Stimulated activated memory B cell treated with anti-CD40 and anti-IgM and Interleukin-4, amounts not matched to agents 10 μg/mL and 1 μg/mL and 100 μg/mL, for 72 hours (primary cell): ENCODE data around the gene PGBD2.
"Not testable (repeated sequence)": the region's sequence is repeated elsewhere in the genome, so short reads cannot be mapped to it uniquely, and the experiment has no call there.

Experiments used
- ATAC-seq: fragments of 150-1000 bp; cut with Tn5 transposase; 2 replicates; pipeline ENCODE4 v1.10.0; 2021
- H3K27ac Mint-ChIP-seq: one replicate; pipeline ENCODE4 v1.8.0; 2022; ENCODE audit warnings: mild to moderate bottlenecking, mixed read lengths
- H3K27me3 Mint-ChIP-seq: one replicate; pipeline ENCODE4 v1.8.0; 2022; ENCODE audit warnings: mixed read lengths
- H3K36me3 Mint-ChIP-seq: one replicate; pipeline ENCODE4 v1.8.0; 2022; ENCODE audit warnings: mixed read lengths
- H3K4me1 Mint-ChIP-seq: one replicate; pipeline ENCODE4 v1.8.0; 2022; ENCODE audit warnings: mixed read lengths
- H3K4me3 Mint-ChIP-seq: one replicate; pipeline ENCODE4 v1.8.0; 2022; ENCODE audit warnings: mild to moderate bottlenecking, moderate library complexity, mixed read lengths
- H3K9me3 Mint-ChIP-seq: one replicate; pipeline ENCODE4 v1.8.0; 2022; ENCODE audit warnings: mixed read lengths

Gene PGBD2

DNA sequence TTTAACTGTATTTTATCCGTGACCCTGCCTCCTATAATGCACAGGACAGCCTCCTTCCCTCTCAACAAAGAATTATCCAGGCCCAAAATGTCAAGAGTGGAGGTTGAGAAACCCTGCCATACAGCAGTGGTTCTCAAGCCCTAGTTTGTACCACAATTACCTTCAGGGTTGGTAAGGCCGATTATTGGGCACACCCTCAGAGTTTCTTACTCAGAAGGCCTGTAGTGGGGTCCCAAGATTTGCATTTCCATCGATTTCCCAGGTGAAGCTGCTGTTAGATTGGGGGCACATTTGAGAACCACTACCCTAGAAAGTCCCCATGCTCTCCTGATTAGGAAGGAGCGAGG is 400 bp upstream of the PGBD2 start:
- Mint-ChIP-seq H3K27me3 (no peaks in the 10 kb centered on the region), H3K4me1 (peaks cover 37% of the 10 kb centered on the region), H3K36me3 (peaks cover 20% of the 10 kb centered on the region), H3K4me3 (peak overlapping the region; percentile 96), H3K27ac (peak overlapping the region; percentile 98), H3K9me3 (no peaks in the 10 kb centered on the region)
- ATAC-seq, result no peak

DNA sequence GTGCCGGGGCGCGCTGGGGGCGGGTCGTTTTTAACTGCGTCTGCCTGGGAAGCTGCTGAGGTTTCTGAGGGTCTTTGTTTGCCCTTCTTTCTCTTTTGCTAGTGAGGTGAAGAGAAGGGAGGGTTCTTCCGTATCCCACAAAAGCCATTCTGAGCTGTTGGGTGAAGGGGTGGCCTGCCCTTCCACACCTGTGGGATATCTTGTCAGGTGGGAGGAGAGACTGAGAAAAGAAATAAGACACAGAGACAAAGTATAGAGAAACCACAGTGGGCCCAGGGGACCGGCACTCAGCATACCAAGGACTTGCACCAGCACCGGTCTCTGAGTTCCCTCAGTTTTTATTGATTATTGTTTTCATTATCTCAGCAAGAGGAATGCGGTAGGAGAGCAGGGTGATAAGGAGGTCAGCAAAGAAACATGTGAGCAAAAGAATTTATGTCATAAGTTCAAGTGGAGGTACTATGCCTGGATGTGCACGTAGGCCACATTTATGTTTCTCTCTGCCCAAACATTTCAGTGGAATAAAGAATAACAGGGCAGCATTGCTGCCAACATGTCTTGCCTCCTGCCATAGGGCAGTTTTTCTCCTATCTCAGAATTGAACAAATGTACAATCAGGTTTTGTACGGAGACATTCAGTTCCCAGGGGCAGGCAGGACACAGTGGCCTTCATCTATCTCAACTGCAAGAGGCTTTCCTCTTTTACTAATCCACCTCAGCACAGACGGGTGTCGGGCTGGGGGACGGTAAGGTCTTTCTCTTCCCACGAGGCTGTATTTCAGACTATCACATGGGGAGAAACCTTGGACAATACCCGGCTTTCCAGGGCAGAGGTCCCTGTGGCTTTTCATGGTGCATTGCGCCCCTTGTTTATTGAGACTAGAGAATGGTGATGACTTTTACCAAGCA is 972 bp downstream of the PGBD2 start:
- no peaks in the 10 kb centered on the region for H3K27me3 Mint-ChIP-seq
- H3K9me3 Mint-ChIP-seq, result no peaks in the 10 kb centered on the region
- ATAC-seq, result peak; percentile 13
- H3K27ac Mint-ChIP-seq, result peak overlapping the region; percentile 98
- peaks cover 24% of the 10 kb centered on the region for H3K36me3 Mint-ChIP-seq
- peak overlapping the region; percentile 96 for H3K4me3 Mint-ChIP-seq
- peaks cover 37% of the 10 kb centered on the region for H3K4me1 Mint-ChIP-seq

DNA sequence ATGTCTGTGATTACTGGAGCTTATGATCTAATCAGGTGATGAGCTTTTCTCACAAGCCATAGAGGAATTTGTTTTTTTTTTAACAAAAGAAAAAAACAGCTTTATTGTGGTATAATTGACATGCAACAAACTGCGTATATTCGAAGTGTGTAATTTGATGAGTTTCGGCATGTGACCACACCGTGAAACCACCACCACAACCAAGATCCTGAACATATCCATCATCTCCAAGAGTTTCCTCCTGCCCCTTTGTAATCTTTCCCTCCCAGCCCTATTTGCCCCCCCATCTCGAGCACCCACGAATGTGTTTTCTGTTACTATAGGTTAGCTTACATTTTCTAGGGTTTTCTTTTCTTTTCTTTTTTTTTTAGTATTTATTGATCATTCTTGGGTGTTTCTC is 4.7 kb downstream of the PGBD2 start:
- ATAC-seq, result no peak
- Mint-ChIP-seq H3K27me3 (no peaks in the 10 kb centered on the region), H3K4me3 (no peak overlapping the region), H3K9me3 (no peaks in the 10 kb centered on the region), H3K27ac (no peak overlapping the region), H3K4me1 (peaks cover 56% of the 10 kb centered on the region), H3K36me3 (peaks cover 42% of the 10 kb centered on the region)

DNA sequence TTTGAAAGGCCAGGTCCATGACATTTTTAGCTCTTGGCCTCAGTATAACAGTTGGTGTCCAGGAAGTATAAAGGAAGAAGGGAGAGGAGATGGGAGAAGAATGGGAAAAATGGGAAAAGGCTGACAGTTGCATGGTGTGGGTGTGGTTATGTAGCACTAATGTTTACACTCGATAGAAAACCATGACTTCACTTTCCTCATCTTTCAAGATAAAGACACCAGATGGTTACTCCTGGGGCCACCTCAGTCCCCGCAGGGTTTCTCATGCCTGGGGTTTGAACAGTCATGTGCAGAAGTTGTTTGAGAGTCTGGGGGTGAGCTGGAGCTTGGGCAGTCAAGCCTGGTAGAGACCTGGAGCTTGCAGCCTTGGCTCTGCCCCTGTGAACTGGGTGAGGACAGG is 7.9 kb downstream of the PGBD2 start:
- Mint-ChIP-seq H3K27ac (peak overlapping the region; percentile 71), H3K27me3 (no peaks in the 10 kb centered on the region), H3K36me3 (peaks cover 54% of the 10 kb centered on the region)

DNA sequence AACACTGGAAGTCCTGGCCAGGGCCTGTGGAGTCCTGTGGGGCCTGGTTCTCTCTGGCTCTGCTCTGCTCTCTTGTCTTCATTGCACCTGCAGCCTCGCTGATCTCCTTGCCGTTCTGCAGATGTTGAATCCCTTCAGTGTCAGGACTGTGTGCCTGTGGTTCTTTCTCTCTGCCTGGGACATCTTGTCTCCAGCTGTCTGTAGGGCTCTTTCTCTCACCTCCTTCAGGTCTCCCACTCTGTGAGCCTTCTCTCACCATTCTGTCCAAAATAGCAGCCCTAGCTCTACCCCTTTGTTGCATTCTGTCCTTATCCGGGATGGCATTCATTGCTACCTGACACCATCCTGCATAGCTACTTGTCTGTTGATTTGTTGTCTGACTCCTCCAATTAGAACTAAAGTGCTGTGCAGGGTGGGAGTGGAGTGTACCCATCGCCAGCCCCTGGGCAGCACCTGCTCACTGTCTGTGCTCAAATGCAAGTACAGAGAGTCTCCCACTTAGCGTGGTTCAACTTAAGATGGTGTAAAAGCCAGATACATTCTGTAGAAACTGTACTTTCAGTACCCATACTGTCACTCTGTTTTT is 8.9 kb downstream of the PGBD2 start:
- no peaks in the 10 kb centered on the region for H3K27me3 Mint-ChIP-seq
- H3K27ac Mint-ChIP-seq, result no peak overlapping the region
- H3K36me3 Mint-ChIP-seq, result peaks cover 57% of the 10 kb centered on the region
- no peak overlapping the region for H3K4me3 Mint-ChIP-seq
- ATAC-seq, result no peak
- peaks cover 24% of the 10 kb centered on the region for H3K4me1 Mint-ChIP-seq
- H3K9me3 Mint-ChIP-seq, result no peaks in the 10 kb centered on the region

More for the DNA sequence above, 7.9 kb downstream of the PGBD2 start:
- Mint-ChIP-seq H3K4me3 (no peak overlapping the region), H3K9me3 (no peaks in the 10 kb centered on the region), H3K4me1 (peaks cover 33% of the 10 kb centered on the region)
- no peak for ATAC-seq

DNA sequence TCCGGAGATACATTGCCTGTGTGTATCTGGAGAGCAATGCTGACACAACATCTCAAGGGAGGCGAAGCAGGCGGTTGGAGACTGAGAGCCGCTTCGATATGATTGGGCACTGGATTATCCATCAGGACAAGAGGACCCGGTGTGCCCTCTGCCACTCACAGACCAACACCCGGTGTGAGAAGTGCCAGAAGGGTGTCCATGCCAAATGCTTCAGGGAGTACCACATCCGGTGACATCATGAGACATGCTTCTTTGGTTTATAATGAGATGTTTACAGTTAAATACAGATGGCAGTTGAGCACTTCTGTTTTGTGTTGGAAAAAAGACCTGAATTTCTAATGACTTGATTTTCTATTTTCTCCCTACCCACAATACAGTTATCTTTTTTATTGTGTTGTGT is 12.1 kb downstream of the PGBD2 start:
- H3K9me3 Mint-ChIP-seq, result no peaks in the 10 kb centered on the region
- no peak for ATAC-seq
- no peak overlapping the region for H3K4me3 Mint-ChIP-seq
- no peaks in the 10 kb centered on the region for H3K27me3 Mint-ChIP-seq
- H3K36me3 Mint-ChIP-seq, result peaks cover 75% of the 10 kb centered on the region
- no peak overlapping the region for H3K27ac Mint-ChIP-seq
- H3K4me1 Mint-ChIP-seq, result peaks cover 28% of the 10 kb centered on the region

DNA sequence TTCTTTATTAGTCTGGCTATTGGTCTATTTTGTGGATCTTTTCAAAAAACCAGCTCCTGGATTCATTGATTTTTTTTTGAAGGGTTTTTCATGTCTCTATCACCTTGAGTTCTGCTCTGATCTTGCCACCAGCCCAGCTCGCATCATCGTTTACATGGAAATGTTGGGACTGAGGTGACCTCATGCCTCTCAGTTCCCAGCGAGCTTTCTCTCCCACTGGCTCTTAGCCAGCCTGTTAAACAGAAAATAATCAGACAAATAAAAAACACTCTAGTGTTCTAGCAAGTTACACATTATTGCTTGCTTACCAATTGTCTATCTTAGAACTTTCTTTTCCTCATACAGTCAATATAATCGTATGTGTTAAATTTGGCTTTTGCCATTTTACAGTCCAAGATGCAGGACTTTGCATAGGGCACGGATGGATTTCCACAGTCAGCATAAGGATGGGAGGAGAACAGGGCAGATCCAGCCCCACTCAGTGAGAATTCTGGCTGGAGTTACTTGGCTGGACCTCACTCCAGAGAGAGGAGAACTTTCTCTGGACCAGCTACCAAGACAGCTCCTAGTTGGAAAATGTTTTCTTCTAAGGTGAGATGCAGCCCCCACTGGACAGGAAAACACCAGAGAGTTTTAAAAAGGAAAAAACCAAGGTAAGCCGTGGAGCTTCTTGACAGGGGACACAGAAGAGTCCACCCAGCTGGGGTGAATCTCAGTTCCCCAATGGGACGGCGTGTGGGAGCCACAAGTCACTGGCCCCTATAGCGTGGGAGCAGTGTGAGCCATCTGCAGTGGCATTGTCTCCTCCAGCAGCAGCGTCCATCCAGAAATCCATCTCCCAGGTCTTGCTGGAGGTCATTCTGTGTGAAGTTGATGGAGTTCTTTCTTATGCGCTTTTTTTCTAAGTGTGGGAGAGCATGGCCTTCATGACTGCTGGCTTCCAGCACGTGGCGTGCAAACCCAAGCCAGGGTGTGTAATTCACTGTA is 17.6 kb downstream of the PGBD2 start:
- H3K4me3 Mint-ChIP-seq, result no peak overlapping the region
- no peak for ATAC-seq
- peaks cover 42% of the 10 kb centered on the region for H3K36me3 Mint-ChIP-seq
- H3K27ac Mint-ChIP-seq, result peak overlapping the region; percentile 6
- peaks cover 29% of the 10 kb centered on the region for H3K4me1 Mint-ChIP-seq
- H3K9me3 Mint-ChIP-seq, result no peaks in the 10 kb centered on the region
- no peaks in the 10 kb centered on the region for H3K27me3 Mint-ChIP-seq

DNA sequence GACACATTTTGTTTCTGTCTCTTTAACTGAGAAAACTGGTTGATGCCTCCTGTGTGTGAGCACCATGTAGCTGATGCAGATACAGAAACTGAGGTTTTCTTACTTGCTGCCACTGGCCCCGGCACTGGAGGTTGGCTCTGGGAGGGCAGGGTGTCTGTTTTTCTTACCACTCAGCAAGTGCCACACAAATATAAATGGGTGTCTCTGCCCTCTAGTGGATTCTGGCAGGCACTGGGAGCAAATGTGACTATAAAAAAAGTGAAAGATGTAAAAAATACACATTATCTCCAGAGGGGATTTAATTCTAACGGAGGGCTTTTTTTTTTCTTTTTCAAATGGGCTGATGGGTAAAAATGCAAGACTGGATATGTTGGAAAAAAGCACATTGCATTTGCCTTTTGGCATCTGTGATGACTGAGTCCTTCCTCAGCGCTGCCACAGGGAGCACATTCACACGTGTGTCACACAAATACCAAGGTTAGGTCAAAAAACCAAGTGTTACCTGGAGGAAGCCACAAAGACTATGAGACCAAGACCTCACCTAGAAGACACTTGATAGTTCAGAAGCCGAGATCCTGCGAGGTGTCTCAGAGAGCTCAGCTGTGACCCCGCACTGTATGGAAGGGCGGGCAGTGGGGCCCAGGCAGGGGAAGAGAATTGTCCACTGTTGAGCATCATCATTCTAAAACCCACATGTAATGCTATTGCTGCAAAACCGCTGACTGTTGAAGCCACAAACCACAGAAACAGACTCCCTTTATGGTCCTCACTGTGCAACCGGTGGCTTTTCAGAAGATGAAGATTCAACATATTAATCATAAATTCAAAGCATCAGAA is 18.9 kb downstream of the PGBD2 start:
- H3K9me3 Mint-ChIP-seq, result no peaks in the 10 kb centered on the region
- H3K27me3 Mint-ChIP-seq, result no peaks in the 10 kb centered on the region
- peaks cover 29% of the 10 kb centered on the region for H3K4me1 Mint-ChIP-seq
- no peak overlapping the region for H3K27ac Mint-ChIP-seq
- peaks cover 35% of the 10 kb centered on the region for H3K36me3 Mint-ChIP-seq
- ATAC-seq, result no peak
- no peak overlapping the region for H3K4me3 Mint-ChIP-seq

DNA sequence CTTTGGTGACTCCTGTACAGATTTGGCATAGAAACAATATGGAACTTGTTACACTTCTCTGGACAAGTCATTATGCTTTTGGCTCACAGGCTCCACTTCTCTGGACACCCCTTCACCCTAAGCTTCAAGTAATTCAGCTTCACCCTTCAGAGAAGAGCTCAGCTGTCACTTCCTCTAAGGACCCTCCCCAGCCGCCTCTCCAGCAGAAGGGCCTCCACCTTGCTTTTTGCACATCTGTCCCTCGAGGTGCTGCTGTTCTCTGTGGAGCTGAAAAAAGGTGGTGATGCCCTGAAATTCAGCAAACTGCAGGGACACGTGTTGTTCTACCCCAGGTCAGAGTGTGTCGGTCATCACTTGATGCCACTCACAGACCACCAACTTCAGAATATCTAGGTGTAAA is 19.8 kb downstream of the PGBD2 start:
- not testable (repeated sequence) for H3K27me3 Mint-ChIP-seq, H3K27ac Mint-ChIP-seq, H3K4me3 Mint-ChIP-seq, H3K9me3 Mint-ChIP-seq, ATAC-seq
- Mint-ChIP-seq H3K36me3 (peaks cover 28% of the 10 kb centered on the region), H3K4me1 (peaks cover 26% of the 10 kb centered on the region)

DNA sequence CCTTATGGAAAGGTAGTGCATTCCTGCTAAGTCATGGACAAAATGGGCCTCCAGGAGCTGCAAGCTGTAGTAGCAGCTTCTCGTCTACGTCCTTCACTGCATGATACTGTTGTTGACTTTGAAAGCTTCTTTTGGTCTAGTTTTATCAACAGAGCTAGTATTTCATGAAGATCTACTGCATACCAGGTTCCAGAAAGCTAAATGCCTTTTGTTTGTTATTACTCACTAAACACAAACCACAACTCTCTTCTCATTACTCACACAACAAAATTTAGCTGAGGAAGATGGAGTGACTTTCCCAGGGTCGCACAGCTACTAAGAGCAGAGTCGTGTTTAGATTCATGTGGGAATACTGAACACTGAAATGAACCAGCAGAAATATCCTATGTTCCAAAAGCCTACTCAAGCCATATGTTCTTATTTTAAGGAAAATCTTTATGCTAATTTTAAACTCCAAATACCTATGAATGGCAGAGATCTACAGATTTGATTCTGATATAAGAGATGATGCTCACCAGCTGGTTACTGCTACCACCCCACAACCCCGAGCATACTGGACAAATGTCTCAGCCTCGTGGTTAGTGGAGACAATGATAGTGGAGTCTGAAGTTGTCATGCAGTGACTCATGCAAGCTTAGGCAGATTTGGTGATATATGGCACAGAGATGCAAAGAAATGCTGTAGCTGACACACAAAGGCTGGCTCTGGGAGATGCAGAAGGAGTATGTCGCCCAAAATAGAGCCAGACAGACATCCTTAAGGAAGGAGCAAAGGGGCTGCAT is 20.6 kb downstream of the PGBD2 start:
- H3K36me3 Mint-ChIP-seq, result peaks cover 21% of the 10 kb centered on the region
- no peaks in the 10 kb centered on the region for H3K27me3 Mint-ChIP-seq
- no peak overlapping the region for H3K4me3 Mint-ChIP-seq
- peaks cover 18% of the 10 kb centered on the region for H3K4me1 Mint-ChIP-seq
- H3K9me3 Mint-ChIP-seq, result no peaks in the 10 kb centered on the region
- H3K27ac Mint-ChIP-seq, result no peak overlapping the region
- ATAC-seq, result no peak

DNA sequence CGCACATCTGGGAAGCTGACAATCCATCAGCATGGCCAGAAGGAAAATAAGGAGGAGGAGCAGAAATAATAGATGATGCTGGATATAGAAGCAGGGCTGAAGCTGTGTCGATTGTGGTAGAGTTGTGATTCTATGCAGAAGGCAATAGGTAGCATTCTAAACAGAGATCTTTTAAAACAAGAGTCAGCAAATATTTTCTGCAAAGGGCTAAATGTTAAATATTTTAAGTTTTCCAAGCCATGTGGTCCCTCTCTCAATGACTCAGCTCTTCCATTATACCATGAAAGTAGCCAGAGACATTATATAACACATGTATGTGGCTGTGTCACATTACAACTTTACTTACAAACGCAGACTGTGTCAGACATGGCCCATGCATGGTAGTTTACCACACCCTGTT is 21.2 kb downstream of the PGBD2 start:
- not testable (repeated sequence) for H3K27me3 Mint-ChIP-seq, H3K4me3 Mint-ChIP-seq, H3K9me3 Mint-ChIP-seq, ATAC-seq, H3K27ac Mint-ChIP-seq
- peaks cover 17% of the 10 kb centered on the region for H3K36me3 Mint-ChIP-seq
- H3K4me1 Mint-ChIP-seq, result peaks cover 17% of the 10 kb centered on the region

DNA sequence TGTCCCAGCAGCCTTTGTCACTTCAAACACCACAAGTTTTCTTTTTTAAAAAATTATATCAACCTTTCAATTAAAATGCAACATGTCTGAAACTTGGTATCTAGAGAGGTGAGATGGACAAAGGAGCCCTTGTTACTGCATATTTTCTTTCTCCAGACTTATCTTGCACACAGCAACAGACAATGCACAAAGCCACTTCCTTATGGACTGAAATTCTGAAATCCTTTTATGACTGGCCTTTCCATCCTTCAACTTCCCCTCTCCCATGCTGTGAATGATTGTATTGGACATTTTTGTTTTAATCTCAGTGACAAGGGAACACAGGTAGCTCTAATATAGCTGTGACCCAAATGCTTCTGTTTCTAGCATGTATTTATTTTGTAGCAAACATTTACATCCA is 22.1 kb downstream of the PGBD2 start:
- H3K4me1 Mint-ChIP-seq, result peaks cover 16% of the 10 kb centered on the region
- not testable (repeated sequence) for H3K27ac Mint-ChIP-seq, H3K9me3 Mint-ChIP-seq, H3K4me3 Mint-ChIP-seq, ATAC-seq, H3K27me3 Mint-ChIP-seq
- H3K36me3 Mint-ChIP-seq, result peaks cover 12% of the 10 kb centered on the region

DNA sequence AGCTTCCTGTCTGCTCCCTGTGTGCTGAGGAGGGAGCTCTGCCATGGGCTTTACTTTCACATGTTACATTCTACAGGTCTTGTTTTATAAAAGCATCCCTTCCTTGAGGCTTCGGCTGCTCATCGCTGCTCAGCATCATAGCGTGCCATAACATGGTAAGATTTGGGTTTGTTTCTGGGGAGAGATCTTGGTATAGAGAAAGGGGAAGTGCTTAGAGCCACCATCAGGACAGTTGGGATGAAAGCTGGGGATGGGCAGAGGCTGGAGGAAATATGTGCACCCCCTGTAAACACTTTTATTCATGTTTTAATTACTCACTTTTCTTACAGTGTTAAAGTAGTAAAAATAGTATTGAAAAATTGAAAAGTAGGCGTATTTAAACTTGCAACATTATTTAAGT is 24.0 kb downstream of the PGBD2 start:
- H3K27me3 Mint-ChIP-seq, H3K4me1 Mint-ChIP-seq, H3K27ac Mint-ChIP-seq, H3K4me3 Mint-ChIP-seq, ATAC-seq, H3K9me3 Mint-ChIP-seq, H3K36me3 Mint-ChIP-seq: not testable (repeated sequence)

DNA sequence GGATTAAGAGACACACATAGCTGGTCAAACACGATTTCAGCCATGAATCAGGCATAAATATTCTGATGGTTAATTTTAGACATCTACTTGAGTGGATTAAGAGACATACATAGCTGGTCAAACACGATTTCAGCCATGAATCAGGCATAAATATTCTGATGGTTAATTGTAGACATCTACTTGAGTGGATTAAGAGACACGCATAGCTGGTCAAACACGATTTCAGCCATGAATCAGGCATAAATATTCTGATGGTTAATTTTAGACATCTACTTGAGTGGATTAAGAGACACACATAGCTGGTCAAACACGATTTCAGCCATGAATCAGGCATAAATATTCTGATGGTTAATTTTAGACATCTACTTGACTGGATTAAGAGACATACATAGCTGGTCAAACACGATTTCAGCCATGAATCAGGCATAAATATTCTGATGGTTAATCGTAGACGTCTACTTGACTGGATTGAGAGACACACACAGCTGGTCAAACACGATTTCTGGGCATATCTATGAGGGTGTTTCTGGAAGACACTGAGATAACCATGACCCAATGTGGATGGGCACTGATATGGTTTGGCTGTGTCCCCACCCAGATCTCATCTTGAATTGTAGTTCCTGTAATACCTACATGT is 32.3 kb downstream of the PGBD2 start:
- ATAC-seq, H3K4me1 Mint-ChIP-seq, H3K4me3 Mint-ChIP-seq, H3K36me3 Mint-ChIP-seq, H3K27me3 Mint-ChIP-seq, H3K9me3 Mint-ChIP-seq, H3K27ac Mint-ChIP-seq: not testable (repeated sequence)
